Cardiac muscle cell (in vitro differentiated cells and primary cell): ENCODE measurements around the gene RCSD1. TPM values are rescaled to one million over a fixed set of nuclear protein-coding genes. Genes with fewer than 3 reads are reported as not detected.

Experiments
- DNase-seq, 2 donors: peaks; one replicate each; pipeline versions ENCODE4 v3.0.0 to v3.0.0-alpha.2; 2010 to 2017; ENCODE audit warnings: low read depth in 1 of 2, low spot score in 1 of 2
- H3K27ac ChIP-seq: fragments of 200-600 bp; sonication (generic); 2 replicates; pipeline ENCODE4 v1.5.1; 2016
- H3K27me3 ChIP-seq: fragments of 200-600 bp; sonication (generic); 2 replicates; pipeline ENCODE4 v1.6.0; 2016; ENCODE audit warnings: control low read depth
- H3K36me3 ChIP-seq: fragments of 200-600 bp; sonication (generic); 2 replicates; pipeline ENCODE4 v1.5.1; 2016; ENCODE audit warnings: control low read depth
- H3K4me1 ChIP-seq: fragments of 200-600 bp; sonication (generic); 2 replicates; pipeline ENCODE4 v1.8.1; 2017; ENCODE audit warnings: low read depth, mild to moderate bottlenecking, mixed run types
- H3K4me3 ChIP-seq: fragments of 200-600 bp; sonication (generic); 2 replicates; pipeline ENCODE4 v1.5.1; 2016; ENCODE audit warnings: mild to moderate bottlenecking
- H3K9me3 ChIP-seq: fragments of 200-600 bp; sonication (generic); 2 replicates; pipeline ENCODE4 v1.5.1; 2017; ENCODE audit warnings: low read depth, mild to moderate bottlenecking, control low read depth
- polyA plus RNA-seq: library from polyadenylated mRNA; unstranded; fragments of >200 nt; fragmentation: Nextera tagmentation; extraction: Ambion mirVana; gene quantifications from 2 replicates; pipeline ENCODE4 v1.2.1, GENCODE V29; 2016
- total RNA-seq: library from RNA; depleted of rRNA; stranded (reverse); fragments of >200 nt; gene quantifications from 2 replicates; pipeline ENCODE4 v1.2.3, GENCODE V29; 2016
- TF ChIP-seq, protein P1 (sequence below): IDR thresholded peaks from 2 replicates; pipeline ENCODE4 v1.5.1; 2012; ENCODE audit warnings: low read depth, mild to moderate bottlenecking, low read length

RCSD1 gene
- total and polyA plus RNA-seq, 2 experiments from 2014 or later: 77.3 to 317 TPM

DNA sequence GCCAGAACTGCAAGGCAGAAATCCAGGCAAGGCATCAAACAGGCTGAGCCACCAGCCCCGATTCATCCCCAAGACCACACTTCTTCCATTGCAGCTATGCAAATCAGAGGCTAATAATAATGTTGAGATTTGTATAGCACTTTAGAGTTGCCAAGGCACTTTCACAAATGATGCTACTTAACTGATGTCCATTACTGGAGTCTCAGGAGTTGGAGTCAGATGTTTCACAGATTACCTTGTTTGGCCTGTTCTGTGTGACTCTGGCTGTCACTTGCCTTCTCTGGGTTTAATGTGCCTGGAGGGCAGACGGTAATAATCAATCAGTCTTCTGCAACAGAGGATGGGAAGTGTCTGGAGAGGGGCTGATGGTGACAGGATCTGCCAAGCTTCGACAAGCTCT lies 51.0 kb downstream of the RCSD1 start:
- no peaks in the 10 kb centered on the region for H3K9me3 ChIP-seq
- no peak overlapping the region for H3K4me3 ChIP-seq
- H3K27me3 ChIP-seq: no peaks in the 10 kb centered on the region
- TF ChIP-seq, protein P1, sequence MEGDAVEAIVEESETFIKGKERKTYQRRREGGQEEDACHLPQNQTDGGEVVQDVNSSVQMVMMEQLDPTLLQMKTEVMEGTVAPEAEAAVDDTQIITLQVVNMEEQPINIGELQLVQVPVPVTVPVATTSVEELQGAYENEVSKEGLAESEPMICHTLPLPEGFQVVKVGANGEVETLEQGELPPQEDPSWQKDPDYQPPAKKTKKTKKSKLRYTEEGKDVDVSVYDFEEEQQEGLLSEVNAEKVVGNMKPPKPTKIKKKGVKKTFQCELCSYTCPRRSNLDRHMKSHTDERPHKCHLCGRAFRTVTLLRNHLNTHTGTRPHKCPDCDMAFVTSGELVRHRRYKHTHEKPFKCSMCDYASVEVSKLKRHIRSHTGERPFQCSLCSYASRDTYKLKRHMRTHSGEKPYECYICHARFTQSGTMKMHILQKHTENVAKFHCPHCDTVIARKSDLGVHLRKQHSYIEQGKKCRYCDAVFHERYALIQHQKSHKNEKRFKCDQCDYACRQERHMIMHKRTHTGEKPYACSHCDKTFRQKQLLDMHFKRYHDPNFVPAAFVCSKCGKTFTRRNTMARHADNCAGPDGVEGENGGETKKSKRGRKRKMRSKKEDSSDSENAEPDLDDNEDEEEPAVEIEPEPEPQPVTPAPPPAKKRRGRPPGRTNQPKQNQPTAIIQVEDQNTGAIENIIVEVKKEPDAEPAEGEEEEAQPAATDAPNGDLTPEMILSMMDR: no peak
- DNase-seq: no peak
- peaks cover 6% of the 10 kb centered on the region for H3K36me3 ChIP-seq
- peak overlapping the region; percentile 100 for H3K27ac ChIP-seq
- peaks cover 90% of the 10 kb centered on the region for H3K4me1 ChIP-seq

DNA sequence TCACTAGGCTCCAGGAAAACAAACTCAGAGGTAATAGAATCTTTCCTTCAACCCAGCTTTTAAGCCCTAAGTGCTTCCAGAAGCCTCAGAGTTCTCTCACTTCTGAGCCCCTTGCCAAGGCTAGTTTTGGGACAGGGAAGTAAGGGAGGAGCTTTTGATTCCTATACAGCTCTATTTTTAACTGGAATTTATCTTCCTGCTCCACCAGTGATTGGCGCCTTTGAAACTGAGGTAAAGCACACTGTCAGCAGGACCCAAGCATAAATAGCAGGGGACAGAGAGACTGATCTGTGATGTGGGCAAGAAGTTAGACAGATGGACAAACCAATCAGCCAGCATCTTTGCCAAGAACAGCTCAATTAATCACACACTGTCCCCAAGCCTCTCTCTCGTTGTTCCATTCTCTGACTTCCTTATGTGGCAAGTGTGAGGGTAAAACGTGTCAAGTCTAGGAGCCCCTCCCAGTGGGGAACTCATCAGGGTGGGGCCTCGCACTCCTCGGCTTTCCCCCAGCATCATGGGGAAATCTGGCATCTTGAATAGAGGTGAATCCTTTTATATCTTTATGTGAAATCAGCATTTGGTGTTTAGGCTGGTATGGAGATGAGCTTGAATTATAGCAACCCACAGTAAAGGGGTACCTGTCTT lies 51.5 kb downstream of the RCSD1 start:
- Histone ChIP-seq H3K9me3 (no peaks in the 10 kb centered on the region), H3K4me1 (peaks cover 94% of the 10 kb centered on the region), H3K27ac (peak overlapping the region; percentile 100), H3K4me3 (no peak overlapping the region), H3K36me3 (peaks cover 6% of the 10 kb centered on the region), H3K27me3 (no peaks in the 10 kb centered on the region)
- TF ChIP-seq, protein P1: no peak
- peak in 1 of 2 donors; percentile 69 for DNase-seq

DNA sequence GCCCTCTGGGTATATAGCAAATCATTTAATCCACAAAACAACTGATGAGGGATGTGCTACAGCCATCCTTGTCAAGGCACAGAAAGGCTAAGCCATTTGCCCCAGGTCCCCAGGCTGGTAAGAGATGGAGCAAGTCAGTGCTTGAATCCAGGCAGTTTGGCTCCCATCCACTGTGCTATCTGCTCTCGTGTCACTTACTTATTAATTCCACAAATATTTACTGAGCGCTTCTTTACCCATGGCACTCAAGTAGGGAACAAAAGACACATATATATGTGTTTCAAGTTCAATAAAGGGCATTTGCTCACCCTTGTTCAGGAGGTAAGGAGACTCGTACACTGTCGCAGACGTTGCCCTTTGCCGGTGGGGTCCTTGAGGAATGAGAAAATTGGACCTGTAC lies 53.2 kb downstream of the RCSD1 start:
- DNase-seq: no peak
- Histone ChIP-seq H3K36me3 (peaks cover 6% of the 10 kb centered on the region), H3K27me3 (no peaks in the 10 kb centered on the region), H3K9me3 (no peaks in the 10 kb centered on the region), H3K27ac (peak overlapping the region; percentile 100), H3K4me3 (peak overlapping the region; percentile 5), H3K4me1 (peaks cover 83% of the 10 kb centered on the region)
- TF ChIP-seq, protein P1: no peak

DNA sequence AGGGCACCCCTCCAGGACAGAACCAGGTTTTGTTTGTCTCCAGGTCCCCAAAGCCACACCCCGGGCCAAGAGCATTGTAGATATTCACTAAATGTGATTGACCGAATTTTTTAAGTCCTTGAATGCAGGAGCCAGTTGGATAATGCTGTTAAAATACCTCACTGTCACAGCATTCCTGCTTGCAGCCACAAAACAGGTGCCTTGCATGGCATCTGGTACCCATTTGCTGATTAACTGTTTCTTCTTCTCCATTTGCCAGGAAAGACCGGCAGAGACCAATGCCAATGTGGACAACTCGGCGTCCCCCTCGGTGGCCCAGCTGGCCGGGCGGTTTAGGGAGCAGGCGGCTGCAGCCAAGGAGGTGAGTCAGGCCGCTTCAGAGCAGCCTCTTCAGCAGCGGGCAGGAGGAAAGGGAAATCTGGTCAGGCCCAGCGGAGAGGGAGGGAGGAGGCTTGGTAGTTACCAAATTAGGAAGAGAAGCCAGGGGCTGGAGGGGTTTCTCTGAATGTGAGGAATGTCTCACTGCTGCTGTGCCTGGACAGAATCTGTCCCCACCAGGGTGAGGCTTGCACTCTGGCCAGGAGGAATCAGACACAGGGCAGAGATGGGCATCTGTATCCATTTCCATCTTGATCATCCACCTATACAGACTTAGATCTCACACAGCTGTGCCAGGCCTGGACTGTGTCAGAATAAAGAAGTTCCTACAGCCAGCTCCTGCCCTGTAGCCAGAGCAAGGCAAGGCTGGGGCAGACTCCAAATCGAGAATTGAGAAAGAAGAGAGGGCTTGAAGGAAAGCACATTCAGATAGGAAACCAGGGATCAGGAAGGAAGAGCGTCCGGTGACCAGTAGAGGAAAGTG lies 53.8 kb downstream of the RCSD1 start:
- DNase-seq: peak; percentile 52 to 92
- TF ChIP-seq, protein P1: no peak
- peak overlapping the region; percentile 100 for H3K27ac ChIP-seq
- H3K27me3 ChIP-seq: no peaks in the 10 kb centered on the region
- H3K4me1 ChIP-seq: peaks cover 77% of the 10 kb centered on the region
- H3K4me3 ChIP-seq: peak overlapping the region; percentile 5
- peaks cover 7% of the 10 kb centered on the region for H3K36me3 ChIP-seq
- H3K9me3 ChIP-seq: no peaks in the 10 kb centered on the region

DNA sequence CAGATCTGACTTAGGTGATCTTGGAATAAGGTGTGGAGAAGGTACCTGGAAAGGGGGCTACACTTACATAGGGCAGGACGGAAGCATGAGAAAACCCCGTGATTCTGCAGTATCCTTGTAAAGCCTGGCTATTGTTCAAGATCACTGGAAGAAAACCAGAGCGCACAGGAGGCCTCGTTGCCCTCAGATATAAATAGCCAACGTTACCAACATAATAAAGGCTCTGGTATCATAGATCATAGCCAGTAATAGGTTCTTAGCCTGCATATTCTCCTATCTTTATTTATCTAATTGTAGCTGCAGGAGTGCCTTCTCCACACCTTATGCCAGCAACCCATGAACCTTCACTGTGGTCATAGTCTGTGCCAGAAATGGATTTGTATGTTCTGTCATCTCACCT lies 55.8 kb downstream of the RCSD1 start:
- H3K4me1 ChIP-seq: peaks cover 57% of the 10 kb centered on the region
- no peaks in the 10 kb centered on the region for H3K27me3 ChIP-seq
- peak in 1 of 2 donors; percentile 22 for DNase-seq
- TF ChIP-seq, protein P1: no peak
- no peak overlapping the region for H3K4me3 ChIP-seq
- H3K9me3 ChIP-seq: no peaks in the 10 kb centered on the region
- H3K36me3 ChIP-seq: peaks cover 18% of the 10 kb centered on the region
- peak overlapping the region; percentile 100 for H3K27ac ChIP-seq
